T-helper 22 cell (primary cell): ENCODE results near the gene OR2H2.

ENCODE experiments used
- DNase-seq: peaks from one replicate; pipeline ENCODE4 v3.0.0-alpha.2; 2020; ENCODE audit warnings: low read depth

OR2H2 gene

GRCh38 chr6:29591677-29592076, 6.8 kb downstream of the OR2H2 start:
- DNase-seq, result no peak

GRCh38 chr6:29593199-29593855, 8.4 kb downstream of the OR2H2 start:
- DNase-seq, result no peak

GRCh38 chr6:29596381-29596900, 11.5 kb downstream of the OR2H2 start:
- no peak for DNase-seq

- no peak for DNase-seq
Observed at GRCh38 chr6:29597184-29597583, 12.3 kb downstream of the OR2H2 start.

- no peak for DNase-seq
Observed at GRCh38 chr6:29598172-29598747, 13.3 kb downstream of the OR2H2 start.

GRCh38 chr6:29602564-29603361, 17.8 kb downstream of the OR2H2 start:
- DNase-seq, result no peak

GRCh38 chr6:29603456-29603855, 18.5 kb downstream of the OR2H2 start:
- no peak for DNase-seq

GRCh38 chr6:29603930-29604329, 19.0 kb downstream of the OR2H2 start:
- DNase-seq, result no peak

GRCh38 chr6:29608131-29608530, 23.2 kb downstream of the OR2H2 start:
- DNase-seq, result no peak

GRCh38 chr6:29610540-29610939, 25.6 kb downstream of the OR2H2 start:
- DNase-seq, result no peak

- no peak for DNase-seq
Observed at GRCh38 chr6:29611426-29611825, 26.5 kb downstream of the OR2H2 start.

- no peak for DNase-seq
Observed at GRCh38 chr6:29617782-29618554, 33.0 kb downstream of the OR2H2 start.

GRCh38 chr6:29619578-29620160, 34.7 kb downstream of the OR2H2 start:
- DNase-seq, result no peak

- no peak for DNase-seq
Observed at GRCh38 chr6:29620630-29621029, 35.7 kb downstream of the OR2H2 start.

GRCh38 chr6:29624520-29624961, 39.6 kb downstream of the OR2H2 start:
- no peak for DNase-seq

GRCh38 chr6:29625337-29625930, 40.5 kb downstream of the OR2H2 start:
- no peak for DNase-seq

GRCh38 chr6:29626948-29627754, 42.2 kb downstream of the OR2H2 start:
- no peak for DNase-seq

GRCh38 chr6:29627755-29628418, 43.0 kb downstream of the OR2H2 start:
- peak; percentile 72 for DNase-seq

- DNase-seq, result peak; percentile 38
Observed at GRCh38 chr6:29628419-29629281, 43.7 kb downstream of the OR2H2 start.
